Kidney tubule cell (primary cell): ENCODE data around the gene UBR4.

Experiments
- DNase-seq: peaks from one replicate; pipeline ENCODE4 v3.0.0-alpha.2; 2018; ENCODE audit warnings: low spot score

Gene UBR4

GRCh38 chr1:19036041-19036812, 173.8 kb downstream of the UBR4 start:
- DNase-seq, result no peak

DNA sequence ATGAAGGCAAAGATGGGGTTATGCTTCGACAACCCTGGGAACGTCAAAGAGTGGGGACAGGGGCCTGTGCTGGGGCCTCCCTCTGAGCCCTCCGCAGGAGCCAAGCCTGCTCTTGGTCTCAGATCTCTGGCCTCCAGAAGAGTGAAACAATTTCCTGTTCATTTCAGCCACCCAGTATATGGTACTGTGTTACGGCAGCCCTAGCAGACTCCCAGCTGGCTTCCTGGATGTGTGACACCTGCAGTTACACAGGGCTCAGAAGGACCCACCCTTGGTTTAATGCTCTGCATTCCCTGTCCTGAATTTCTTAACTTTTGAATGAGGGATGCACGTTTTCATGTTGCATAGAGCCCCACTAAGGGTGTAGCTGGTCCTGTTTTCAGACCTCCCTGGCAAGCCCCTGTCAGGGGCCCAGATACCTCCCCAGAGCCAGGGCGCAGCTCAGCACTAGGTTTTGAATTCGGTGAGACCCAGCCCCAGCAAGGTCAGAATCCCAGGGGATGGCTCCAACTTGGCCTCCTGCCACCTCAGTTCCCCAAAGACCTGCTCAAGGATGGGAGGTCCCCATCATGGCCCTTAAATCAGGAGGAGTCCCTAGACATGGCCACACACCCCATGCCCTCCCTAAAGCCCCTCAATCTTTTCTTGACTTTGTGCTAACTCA, 174.6 kb downstream of the UBR4 start:
- no peak for DNase-seq

DNA sequence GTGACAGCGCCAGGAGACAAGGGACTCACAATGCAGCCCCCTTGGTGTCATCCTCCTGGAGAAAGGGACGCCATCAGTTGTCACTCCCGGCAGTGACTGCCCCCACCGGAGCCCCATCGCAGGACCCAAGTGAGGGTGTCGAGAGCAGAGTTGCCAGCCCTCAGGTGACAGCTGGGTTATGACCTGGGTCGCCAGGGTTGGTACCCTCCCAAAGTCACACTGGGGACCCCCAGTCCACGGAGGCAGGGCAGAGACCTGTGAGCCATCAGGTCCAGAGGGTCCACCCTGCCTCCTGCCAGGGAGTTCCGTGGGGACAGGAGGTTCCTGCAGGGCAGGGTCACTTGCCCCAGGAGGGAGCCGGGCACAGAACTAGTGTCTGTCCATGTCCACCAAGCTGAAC, 175.3 kb downstream of the UBR4 start:
- no peak for DNase-seq

- DNase-seq, result peak; percentile 98
These were observed 176.0 kb downstream of the UBR4 start for GRCh38 chr1:19033926-19034680.

DNA sequence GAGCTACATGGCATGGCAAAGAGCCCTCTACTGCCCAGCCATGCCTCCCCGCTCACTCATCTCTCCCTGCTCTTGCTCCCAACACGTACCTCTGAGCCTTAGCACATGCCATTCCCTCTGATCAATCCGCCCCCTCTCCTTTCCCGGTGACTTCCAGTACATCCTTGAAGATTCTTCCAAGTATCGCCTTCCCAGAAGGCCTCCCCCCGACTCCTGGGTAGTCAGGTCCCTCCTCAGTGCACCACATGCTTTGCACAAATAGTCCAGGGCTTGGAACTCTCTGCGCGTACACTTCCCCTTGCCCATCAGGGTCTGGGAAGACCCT, 176.6 kb downstream of the UBR4 start:
- DNase-seq, result peak; percentile 41

DNA sequence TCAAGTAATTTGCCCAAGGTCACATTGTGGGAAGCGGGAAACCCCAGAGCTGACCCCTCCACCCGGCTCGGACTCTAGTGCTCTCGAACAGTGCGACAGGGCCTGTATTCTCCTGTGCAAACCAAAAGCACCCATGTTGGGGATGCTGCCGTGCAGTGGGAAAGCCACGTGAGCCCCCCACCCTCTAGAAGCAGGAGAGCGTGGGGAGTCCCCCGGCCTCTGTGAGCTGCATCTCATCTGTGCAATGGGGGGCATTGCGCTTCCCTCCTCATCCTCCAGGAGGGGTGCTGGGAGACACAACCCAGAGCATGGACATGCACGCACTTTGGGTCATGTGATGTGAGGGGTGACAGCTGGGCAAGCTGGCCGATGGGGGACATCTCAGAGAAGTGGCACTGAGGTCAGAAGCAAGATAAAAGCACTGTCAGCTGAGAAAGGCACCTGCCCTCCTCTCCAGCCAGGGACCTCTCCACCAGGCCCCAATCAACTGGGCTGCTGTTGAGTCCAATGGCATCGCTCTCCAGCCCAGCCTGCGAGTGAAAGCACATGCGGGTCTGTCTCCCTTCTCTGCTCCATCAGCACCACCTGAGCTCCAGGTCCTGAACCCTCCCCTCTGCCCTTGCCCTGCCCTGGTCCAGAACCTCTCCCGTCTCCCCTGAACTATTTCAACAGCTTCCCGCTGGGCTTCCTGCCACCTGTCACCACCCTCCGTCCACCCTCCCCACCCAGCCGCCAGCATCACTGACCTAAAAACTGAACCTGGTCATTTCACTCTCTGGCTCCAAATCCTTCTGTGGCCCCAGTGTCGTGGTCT, 177.2 kb downstream of the UBR4 start:
- no peak for DNase-seq

DNA sequence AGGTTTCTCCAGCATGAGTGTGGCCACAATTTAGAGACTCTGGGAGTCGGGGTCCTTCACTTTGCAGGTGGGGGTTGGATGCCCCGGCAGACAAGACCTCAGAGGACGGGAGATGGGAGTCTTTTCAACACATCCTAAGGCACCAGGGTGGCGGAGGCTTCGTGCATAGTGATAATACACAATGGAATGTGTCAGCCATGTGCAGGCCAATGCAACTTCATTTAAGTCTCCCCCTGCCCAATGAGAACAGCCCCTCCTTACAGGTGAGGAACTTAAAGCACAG, 177.7 kb downstream of the UBR4 start:
- DNase-seq, result no peak

DNA sequence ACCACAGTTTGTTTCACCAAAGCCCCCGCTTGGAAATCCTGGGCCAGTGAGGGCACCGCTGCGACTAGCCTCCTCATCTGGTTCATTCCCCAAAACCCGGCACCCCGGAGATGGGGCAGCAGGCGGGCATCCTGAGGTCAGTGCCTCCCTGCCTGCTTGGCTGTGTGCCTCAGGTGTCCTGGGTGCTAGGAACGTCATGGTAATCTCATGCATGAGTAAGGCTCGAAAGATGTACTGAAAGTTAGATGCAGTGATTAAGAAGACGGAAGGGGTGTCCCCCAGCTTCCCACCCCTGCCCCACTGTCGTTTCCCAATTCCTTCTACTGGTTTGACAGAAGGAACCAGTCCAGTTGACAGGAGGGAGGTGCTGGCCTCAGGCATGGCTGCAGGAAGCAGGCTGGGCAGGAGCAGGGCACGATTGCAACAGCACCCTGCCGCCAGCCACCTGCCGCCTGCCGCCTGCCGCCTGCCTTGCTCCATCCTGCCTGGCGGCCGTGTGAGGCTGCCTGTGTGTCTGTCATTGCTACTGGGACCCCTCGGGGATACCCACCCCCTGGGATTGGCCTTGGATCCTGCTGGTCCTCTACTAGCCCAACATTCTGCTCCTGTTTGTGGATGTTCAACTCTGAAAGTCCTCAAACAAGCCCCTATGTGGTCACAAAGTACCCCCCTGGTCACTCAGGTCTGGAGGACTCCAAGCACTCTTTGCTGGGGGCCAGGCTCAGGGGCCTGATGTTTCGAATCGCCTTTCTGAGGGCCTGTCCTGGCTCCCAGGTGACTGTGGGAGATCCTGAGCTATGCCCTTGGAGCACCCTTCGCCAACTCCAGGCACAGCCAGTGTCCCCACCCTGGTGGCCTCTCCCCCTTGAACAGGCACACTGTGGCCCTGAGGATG, 180.6 kb downstream of the UBR4 start:
- DNase-seq, result no peak

DNA sequence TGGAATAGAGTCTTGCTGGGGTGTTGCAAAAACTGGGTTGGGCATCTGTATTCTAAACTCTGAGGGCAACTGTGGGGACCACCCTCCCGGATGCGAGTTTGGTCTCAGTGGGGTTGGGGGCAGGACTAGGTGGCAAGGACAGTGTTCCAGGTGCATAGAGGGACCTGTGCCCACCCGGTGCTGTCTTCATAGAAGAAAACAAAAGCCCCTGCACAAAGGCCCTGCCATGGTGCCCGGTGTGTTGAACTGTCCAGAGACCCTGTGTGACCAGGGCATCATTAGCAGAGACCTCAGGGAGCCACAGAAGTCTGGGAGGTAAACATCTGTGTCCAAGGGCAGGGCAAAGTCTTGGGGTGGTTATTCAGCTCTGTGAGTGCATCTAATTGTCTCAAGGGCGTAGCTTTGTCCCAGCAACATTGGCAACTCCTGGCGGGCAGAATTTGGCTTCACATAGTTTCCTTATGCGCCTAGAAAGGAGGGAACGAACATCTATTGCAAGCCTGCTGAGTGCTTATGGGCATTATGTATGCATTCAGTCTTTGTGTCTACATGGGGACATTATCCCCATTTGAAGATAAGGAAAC, 181.4 kb downstream of the UBR4 start:
- DNase-seq, result no peak

- peak; percentile 25 for DNase-seq
These were observed 182.0 kb downstream of the UBR4 start for GRCh38 chr1:19028110-19028509.
